Panc1 (cell line): ENCODE measurements around the gene LRRC3B.
A peak's percentile ranks its signal among the peaks of the same experiment; 100 is the strongest.

Experiments used
- CTCF ChIP-seq: fragments of 450-650 bp; IDR thresholded peaks from 2 replicates; pipeline ENCODE4 v1.5.1; 2017; ENCODE audit warnings: mild to moderate bottlenecking
- POLR2AphosphoS5 ChIP-seq: IDR thresholded peaks from 2 replicates; pipeline ENCODE4 v1.6.1; 2012; ENCODE audit warnings: mild to moderate bottlenecking, low read depth, low read length, moderate library complexity
- SIN3A ChIP-seq: IDR thresholded peaks from 2 replicates; pipeline ENCODE4 v1.6.1; 2012; ENCODE audit warnings: low read depth, mild to moderate bottlenecking, low read length, moderate library complexity, borderline replicate concordance; ENCODE audit not compliant: insufficient read depth

DNA sequence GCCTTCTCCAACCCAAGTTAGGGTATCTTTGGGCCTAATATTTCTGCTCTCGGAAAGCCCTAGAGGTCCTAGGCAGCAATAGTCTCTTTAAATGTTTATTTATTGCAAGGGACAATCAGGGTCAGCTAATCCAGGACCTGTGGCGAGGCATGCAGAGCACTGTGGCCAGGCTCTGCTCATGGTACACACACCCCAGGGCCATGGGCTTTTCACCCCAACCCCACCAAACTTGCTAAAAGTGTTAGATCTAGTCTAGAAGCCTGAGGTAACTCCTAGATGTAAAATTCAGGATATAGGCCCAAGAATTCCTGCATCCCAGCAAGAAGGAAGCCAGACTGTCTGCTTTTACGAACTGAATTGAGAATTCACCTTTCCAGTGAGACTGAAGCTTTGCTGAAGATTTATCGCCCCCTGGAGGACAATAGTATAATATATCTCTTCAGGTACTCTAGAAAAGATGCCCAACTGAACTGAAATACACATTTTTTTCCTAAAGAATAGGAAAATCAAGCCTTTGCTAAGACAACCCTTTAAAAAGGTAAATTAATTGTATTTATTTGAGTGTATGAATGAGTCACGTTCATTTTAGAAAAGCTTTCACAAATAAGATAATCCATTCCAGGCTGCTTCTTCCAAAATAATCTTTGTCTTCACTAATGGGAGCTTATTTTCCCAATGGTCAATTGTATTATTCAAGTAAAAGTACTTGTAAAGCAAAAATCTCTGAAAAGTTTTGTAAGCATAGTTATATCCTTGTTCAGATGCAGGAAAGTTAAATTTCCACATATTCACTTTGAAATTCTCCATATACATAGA is 89.8 kb downstream of the LRRC3B start:
- TF ChIP-seq CTCF (peak; percentile 58), SIN3A (no peak), POLR2AphosphoS5 (no peak)
